Umbilical cord (tissue), 2 donors: ENCODE measurements around the gene CANT1. TPM values are rescaled to one million over a fixed set of nuclear protein-coding genes. Genes with fewer than 3 reads are reported as not detected.
"Not testable (repeated sequence)": the region's sequence is repeated elsewhere in the genome, so short reads cannot be mapped to it uniquely, and the experiment has no call there.

Experiments
- DNase-seq: peaks from one replicate; pipeline ENCODE4 v3.0.0-alpha.2; 2015; ENCODE audit warnings: low spot score
- total RNA-seq: library from RNA; depleted of rRNA; stranded (reverse); fragments of >200 nt; gene quantifications from one replicate; pipeline ENCODE4 v1.2.3, GENCODE V29; 2014; ENCODE audit warnings: low replicate concordance; ENCODE audit not compliant: insufficient read depth

Gene CANT1
- total RNA-seq, 1 donor from 2014 or later, result 21.4 TPM

- no peak for DNase-seq
These were observed 33.8 kb upstream of the CANT1 start for GRCh38 chr17:79043191-79043930.

- peak; percentile 43 for DNase-seq
These were observed 33.0 kb upstream of the CANT1 start for GRCh38 chr17:79042421-79043190.

- DNase-seq, result no peak
These were observed 32.3 kb upstream of the CANT1 start for GRCh38 chr17:79041723-79042420.

- no peak for DNase-seq
These were observed 31.5 kb upstream of the CANT1 start for GRCh38 chr17:79041041-79041570.

- DNase-seq, result no peak
These were observed 30.3 kb upstream of the CANT1 start for GRCh38 chr17:79039886-79040285.

- DNase-seq, result no peak
These were observed 29.6 kb upstream of the CANT1 start for GRCh38 chr17:79039171-79039570.

- no peak for DNase-seq
These were observed 29.1 kb upstream of the CANT1 start for GRCh38 chr17:79038545-79039135.

GRCh38 chr17:79036596-79036995, 27.0 kb upstream of the CANT1 start:
- peak; percentile 40 for DNase-seq

GRCh38 chr17:79036181-79036580, 26.6 kb upstream of the CANT1 start:
- no peak for DNase-seq

- no peak for DNase-seq
These were observed 26.1 kb upstream of the CANT1 start for GRCh38 chr17:79035686-79036085.

- no peak for DNase-seq
These were observed 25.4 kb upstream of the CANT1 start for GRCh38 chr17:79034931-79035485.

- no peak for DNase-seq
These were observed 24.4 kb upstream of the CANT1 start for GRCh38 chr17:79033741-79034501.

- no peak for DNase-seq
These were observed 23.6 kb upstream of the CANT1 start for GRCh38 chr17:79033046-79033616.

GRCh38 chr17:79031996-79032875, 22.7 kb upstream of the CANT1 start:
- DNase-seq, result no peak

GRCh38 chr17:79030636-79031035, 21.1 kb upstream of the CANT1 start:
- DNase-seq, result not testable (repeated sequence)

GRCh38 chr17:79029327-79030009, 19.9 kb upstream of the CANT1 start:
- no peak for DNase-seq

- no peak for DNase-seq
These were observed 19.1 kb upstream of the CANT1 start for GRCh38 chr17:79028496-79029326.
